ENCODE results near the gene CHD6.

CHD6 gene

GRCh38 chr20:41534170-41534569 lies 84.0 kb downstream of the CHD6 start:
- Histone ChIP-seq H3K9ac (ENCODE audit: low read length) (no peak overlapping the region), H2BK12ac (ENCODE audit: low read length in 2 of 2) (no peak overlapping the region), H3K4me1 (ENCODE audit: control insufficient read depth, insufficient read depth, low read depth, low read length) (peaks cover 4% of the 10 kb centered on the region), H3K79me1 (replicated peaks; ENCODE audit: low read length, poor library complexity, severe bottlenecking) (peaks cover 38% of the 10 kb centered on the region), H3K18ac (ENCODE audit: low read depth in 1 of 2, low read length in 2 of 2) (no peak overlapping the region), H3K23ac (ENCODE audit: low read length in 2 of 2) (no peak overlapping the region), H2AK5ac (ENCODE audit: low read length, severe bottlenecking) (no peak overlapping the region), H3K9me3 (ENCODE audit: control insufficient read depth, low read length) (no peaks in the 10 kb centered on the region), H3K36me3 (ENCODE audit: control insufficient read depth in 1 of 2, insufficient read depth in 2 of 2, low read depth in 1 of 2, low read length in 2 of 2) (peaks cover 14 to 39% of the 10 kb centered on the region in 2 experiments), H4K91ac (ENCODE audit: low read length) (no peak overlapping the region), H3K4ac (ENCODE audit: low read depth in 1 of 2, low read length in 2 of 2) (no peak overlapping the region), H2BK5ac (ENCODE audit: low read depth, low read length, poor library complexity, severe bottlenecking) (no peak overlapping the region), H3K4me2 (ENCODE audit: low read length, poor library complexity, severe bottlenecking) (no peak overlapping the region), H2BK15ac (ENCODE audit: low read depth, poor library complexity, severe bottlenecking) (no peak overlapping the region), H2BK120ac (ENCODE audit: low read depth, low read length) (no peak overlapping the region), H3K27me3 (ENCODE audit: control insufficient read depth in 1 of 2, insufficient read depth in 1 of 2, low read length in 2 of 2) (no peaks in the 10 kb centered on the region), H2AFZ (ENCODE audit: low read depth, low read length) (no peak overlapping the region), H3K14ac (ENCODE audit: low read length in 2 of 2) (no peak overlapping the region), H3K27ac (ENCODE audit: low read length, poor library complexity, severe bottlenecking) (no peak overlapping the region), H4K8ac (ENCODE audit: low read length) (no peak overlapping the region), H3K4me3 (ENCODE audit: insufficient read depth in 1 of 2, low read depth in 1 of 2, low read length in 2 of 2) (no peak overlapping the region)
- DNase-seq = no peak

- H2AK5ac ChIP-seq (ENCODE audit: low read length, severe bottlenecking) = no peak overlapping the region
- no peaks in the 10 kb centered on the region for H3K9me3 ChIP-seq (ENCODE audit: control insufficient read depth, low read length)
- no peak overlapping the region for H4K8ac ChIP-seq (ENCODE audit: low read length)
- no peak overlapping the region for H3K4me3 ChIP-seq (ENCODE audit: insufficient read depth in 1 of 2, low read depth in 1 of 2, low read length in 2 of 2)
- H2AFZ ChIP-seq (ENCODE audit: low read depth, low read length) = no peak overlapping the region
- no peak for DNase-seq
- H3K9ac ChIP-seq (ENCODE audit: low read length) = no peak overlapping the region
- H2BK120ac ChIP-seq (ENCODE audit: low read depth, low read length) = no peak overlapping the region
- H2BK15ac ChIP-seq (ENCODE audit: low read depth, poor library complexity, severe bottlenecking) = no peak overlapping the region
- no peak overlapping the region for H3K4ac ChIP-seq (ENCODE audit: low read depth in 1 of 2, low read length in 2 of 2)
- H3K23ac ChIP-seq (ENCODE audit: low read length in 2 of 2) = no peak overlapping the region
- peaks cover 2% of the 10 kb centered on the region for H3K4me1 ChIP-seq (ENCODE audit: control insufficient read depth, insufficient read depth, low read depth, low read length)
- no peak overlapping the region for H4K91ac ChIP-seq (ENCODE audit: low read length)
- no peak overlapping the region for H2BK12ac ChIP-seq (ENCODE audit: low read length in 2 of 2)
- peaks cover 38% of the 10 kb centered on the region for H3K79me1 ChIP-seq (replicated peaks; ENCODE audit: low read length, poor library complexity, severe bottlenecking)
- H2BK5ac ChIP-seq (ENCODE audit: low read depth, low read length, poor library complexity, severe bottlenecking) = no peak overlapping the region
- no peak overlapping the region for H3K14ac ChIP-seq (ENCODE audit: low read length in 2 of 2)
- 100% methylated on average over 2 of the region's 2 CpGs for WGBS
- peaks cover 12 to 34% of the 10 kb centered on the region in 2 experiments for H3K36me3 ChIP-seq (ENCODE audit: control insufficient read depth in 1 of 2, insufficient read depth in 2 of 2, low read depth in 1 of 2, low read length in 2 of 2)
- no peak overlapping the region for H3K27ac ChIP-seq (ENCODE audit: low read length, poor library complexity, severe bottlenecking)
- no peaks in the 10 kb centered on the region for H3K27me3 ChIP-seq (ENCODE audit: control insufficient read depth in 1 of 2, insufficient read depth in 1 of 2, low read length in 2 of 2)
- H3K4me2 ChIP-seq (ENCODE audit: low read length, poor library complexity, severe bottlenecking) = no peak overlapping the region
- H3K18ac ChIP-seq (ENCODE audit: low read depth in 1 of 2, low read length in 2 of 2) = no peak overlapping the region
Measured at GRCh38 chr20:41533537-41534136, 84.5 kb downstream of the CHD6 start.

GRCh38 chr20:41532935-41533334 lies 85.2 kb downstream of the CHD6 start:
- Histone ChIP-seq H3K36me3 (ENCODE audit: control insufficient read depth in 1 of 2, insufficient read depth in 2 of 2, low read depth in 1 of 2, low read length in 2 of 2) (peaks cover 11 to 36% of the 10 kb centered on the region in 2 experiments), H3K18ac (ENCODE audit: low read depth in 1 of 2, low read length in 2 of 2) (no peak overlapping the region), H2AFZ (ENCODE audit: low read depth, low read length) (no peak overlapping the region), H2BK5ac (ENCODE audit: low read depth, low read length, poor library complexity, severe bottlenecking) (no peak overlapping the region), H2BK120ac (ENCODE audit: low read depth, low read length) (no peak overlapping the region), H3K23ac (ENCODE audit: low read length in 2 of 2) (peak overlapping the region in 1 of 2 experiments; percentile 64), H3K4ac (ENCODE audit: low read depth in 1 of 2, low read length in 2 of 2) (no peak overlapping the region), H2BK15ac (ENCODE audit: low read depth, poor library complexity, severe bottlenecking) (no peak overlapping the region), H3K79me1 (replicated peaks; ENCODE audit: low read length, poor library complexity, severe bottlenecking) (peaks cover 38% of the 10 kb centered on the region), H4K8ac (ENCODE audit: low read length) (no peak overlapping the region), H3K4me2 (ENCODE audit: low read length, poor library complexity, severe bottlenecking) (no peak overlapping the region), H2AK5ac (ENCODE audit: low read length, severe bottlenecking) (no peak overlapping the region), H3K9ac (ENCODE audit: low read length) (no peak overlapping the region), H3K27me3 (ENCODE audit: control insufficient read depth in 1 of 2, insufficient read depth in 1 of 2, low read length in 2 of 2) (no peaks in the 10 kb centered on the region), H3K14ac (ENCODE audit: low read length in 2 of 2) (no peak overlapping the region), H4K91ac (ENCODE audit: low read length) (no peak overlapping the region), H2BK12ac (ENCODE audit: low read length in 2 of 2) (peak overlapping the region in 1 of 2 experiments; percentile 47), H3K27ac (ENCODE audit: low read length, poor library complexity, severe bottlenecking) (no peak overlapping the region), H3K4me3 (ENCODE audit: insufficient read depth in 1 of 2, low read depth in 1 of 2, low read length in 2 of 2) (no peak overlapping the region), H3K4me1 (ENCODE audit: control insufficient read depth, insufficient read depth, low read depth, low read length) (peaks cover 2% of the 10 kb centered on the region), H3K9me3 (ENCODE audit: control insufficient read depth, low read length) (no peaks in the 10 kb centered on the region)
- no peak for DNase-seq
- 93% methylated on average over 11 of the region's 11 CpGs for whole genome bisulfite sequencing

- Histone ChIP-seq H2AK5ac (ENCODE audit: low read length, severe bottlenecking) (no peak overlapping the region), H3K23ac (ENCODE audit: low read length in 2 of 2) (no peak overlapping the region), H4K8ac (ENCODE audit: low read length) (no peak overlapping the region), H3K9me3 (ENCODE audit: control insufficient read depth, low read length) (no peaks in the 10 kb centered on the region), H2BK5ac (ENCODE audit: low read depth, low read length, poor library complexity, severe bottlenecking) (no peak overlapping the region), H3K4me3 (ENCODE audit: insufficient read depth in 1 of 2, low read depth in 1 of 2, low read length in 2 of 2) (no peak overlapping the region), H2BK12ac (ENCODE audit: low read length in 2 of 2) (no peak overlapping the region), H3K79me1 (replicated peaks; ENCODE audit: low read length, poor library complexity, severe bottlenecking) (peaks cover 47% of the 10 kb centered on the region), H3K36me3 (ENCODE audit: control insufficient read depth in 1 of 2, insufficient read depth in 2 of 2, low read depth in 1 of 2, low read length in 2 of 2) (peaks cover 10 to 31% of the 10 kb centered on the region in 2 experiments), H3K9ac (ENCODE audit: low read length) (no peak overlapping the region), H3K27ac (ENCODE audit: low read length, poor library complexity, severe bottlenecking) (no peak overlapping the region), H3K4ac (ENCODE audit: low read depth in 1 of 2, low read length in 2 of 2) (no peak overlapping the region), H2AFZ (ENCODE audit: low read depth, low read length) (no peak overlapping the region), H2BK15ac (ENCODE audit: low read depth, poor library complexity, severe bottlenecking) (no peak overlapping the region), H4K91ac (ENCODE audit: low read length) (no peak overlapping the region), H3K18ac (ENCODE audit: low read depth in 1 of 2, low read length in 2 of 2) (no peak overlapping the region), H3K27me3 (ENCODE audit: control insufficient read depth in 1 of 2, insufficient read depth in 1 of 2, low read length in 2 of 2) (no peaks in the 10 kb centered on the region), H3K14ac (ENCODE audit: low read length in 2 of 2) (no peak overlapping the region), H2BK120ac (ENCODE audit: low read depth, low read length) (no peak overlapping the region), H3K4me1 (ENCODE audit: control insufficient read depth, insufficient read depth, low read depth, low read length) (peaks cover 2% of the 10 kb centered on the region), H3K4me2 (ENCODE audit: low read length, poor library complexity, severe bottlenecking) (no peak overlapping the region)
- DNase-seq = no peak
- WGBS = 87% methylated on average over 2 of the region's 3 CpGs
Measured at GRCh38 chr20:41531518-41532275, 86.5 kb downstream of the CHD6 start.
